HepG2 (cell line): ENCODE results near the gene PLSCR3. TPM values are rescaled to one million over a fixed set of nuclear protein-coding genes. Genes with fewer than 3 reads are reported as not detected.

ENCODE experiments used
- AHR ChIP-seq: IDR thresholded peaks from 2 replicates; pipeline ENCODE4 v1.6.1; 2018; ENCODE audit warnings: missing genetic modification reagents, missing compliant biosample characterization
- CCDC6 ChIP-seq: sonication (generic); formaldehyde crosslinking; IDR thresholded peaks from 2 replicates; pipeline ENCODE4 v1.8.1; 2022; ENCODE audit warnings: mild to moderate bottlenecking, missing genetic modification reagents, moderate library complexity
- FIP1L1 ChIP-seq: fragments of 200-400 bp; formaldehyde crosslinking; IDR thresholded peaks from 2 replicates; pipeline ENCODE4 v1.6.1; 2018; ENCODE audit warnings: low read depth, mild to moderate bottlenecking, low read length, moderate library complexity, borderline replicate concordance; ENCODE audit not compliant: insufficient read depth
- FOXA1 ChIP-seq, 2 experiments: fragments of 450-650 bp in 1 of 2; sonication (generic) in 1 of 2; formaldehyde crosslinking in 1 of 2; IDR thresholded peaks; 2 replicates each; pipeline versions ENCODE4 v1.4.0 to v1.6.1; 2016 to 2020; ENCODE audit warnings: missing genetic modification reagents in 1 of 2
- FOXO1 ChIP-seq: sonication (generic); formaldehyde crosslinking; IDR thresholded peaks from 2 replicates; pipeline ENCODE4 v1.4.0; 2020; ENCODE audit warnings: missing genetic modification reagents
- HDAC1 ChIP-seq: sonication (generic); formaldehyde crosslinking; IDR thresholded peaks from 2 replicates; pipeline ENCODE4 v1.5.1; 2020; ENCODE audit warnings: mild to moderate bottlenecking, missing genetic modification reagents
- HDAC6 ChIP-seq: fragments of 200-600 bp; sonication (generic); IDR thresholded peaks from 2 replicates; pipeline ENCODE4 v1.7.0; 2017; ENCODE audit warnings: mild to moderate bottlenecking, antibody characterized with exemption, low read length, low read depth
- HHEX ChIP-seq: IDR thresholded peaks from 2 replicates; pipeline ENCODE4 v1.6.1; 2016; ENCODE audit warnings: control low read depth
- KAT7 ChIP-seq: IDR thresholded peaks from 2 replicates; pipeline ENCODE4 v1.6.1; 2018; ENCODE audit warnings: borderline replicate concordance, missing compliant biosample characterization
- NFE2L2 ChIP-seq: fragments of 150-350 bp; IDR thresholded peaks from 2 replicates; pipeline ENCODE4 v1.6.1; 2014; ENCODE audit warnings: low read length
- NFKBIZ ChIP-seq: IDR thresholded peaks from 2 replicates; pipeline ENCODE4 v1.6.1; 2018; ENCODE audit warnings: missing genetic modification reagents, missing compliant biosample characterization
- NFYB ChIP-seq: sonication (generic); formaldehyde crosslinking; IDR thresholded peaks from 2 replicates; pipeline ENCODE4 v1.4.0; 2020; ENCODE audit warnings: missing genetic modification reagents
- SKI ChIP-seq: fragments of 450-650 bp; IDR thresholded peaks from one replicate; pipeline ENCODE4 v1.6.1; 2018; ENCODE audit warnings: mild to moderate bottlenecking; ENCODE audit not compliant: partially characterized antibody
- TBL1XR1 ChIP-seq: fragments of 150-350 bp; IDR thresholded peaks from 2 replicates; pipeline ENCODE4 v1.6.1; 2014; ENCODE audit warnings: borderline replicate concordance, low read length; ENCODE audit not compliant: partially characterized antibody
- TBX3 ChIP-seq: fragments of 450-650 bp; IDR thresholded peaks from 2 replicates; pipeline ENCODE4 v1.6.1; 2017; ENCODE audit warnings: antibody characterized with exemption, mild to moderate bottlenecking, inconsistent platforms, borderline replicate concordance
- TRIM24 ChIP-seq: sonication (generic); formaldehyde crosslinking; IDR thresholded peaks from 2 replicates; pipeline ENCODE4 v1.8.0; 2022; ENCODE audit warnings: mild to moderate bottlenecking, missing genetic modification reagents
- ZNF343 ChIP-seq: sonication (generic); formaldehyde crosslinking; IDR thresholded peaks from 2 replicates; pipeline ENCODE4 v1.4.0; 2020; ENCODE audit warnings: mild to moderate bottlenecking, missing genetic modification reagents
- ZNF660 ChIP-seq: sonication (generic); formaldehyde crosslinking; IDR thresholded peaks from 2 replicates; pipeline ENCODE4 v1.5.1; 2020; ENCODE audit warnings: mild to moderate bottlenecking, low read depth, missing genetic modification reagents, borderline replicate concordance
- ZNF850 ChIP-seq: sonication (generic); formaldehyde crosslinking; conservative IDR thresholded peaks from 2 replicates; pipeline ENCODE4 v1.9.0; 2021; ENCODE audit warnings: mild to moderate bottlenecking, missing genetic modification reagents
- polyA plus RNA-seq, 8 experiments: library from polyadenylated mRNA; depleted of rRNA in 3 of 8; stranded (reverse) in 7 of 8; unstranded in 1 of 8; fragments of >200 nt; fragmentation: Illumina TruSeq in 4 of 8; extraction: Trizol in 4 of 8; gene quantifications; 2 replicates each; pipeline versions ENCODE4 v1.2.1 to v1.2.3, GENCODE V29; 2011 to 2016; ENCODE audit warnings: low read depth in 4 of 8, missing spikeins in 1 of 8, mixed read lengths in 1 of 8; ENCODE audit not compliant: insufficient read depth in 1 of 8
- total RNA-seq, 5 experiments: library from RNA; depleted of rRNA; stranded (reverse); fragments of >200 nt; fragmentation: Illumina TruSeq; extraction: Trizol; gene quantifications; 2 replicates each; pipeline ENCODE4 v1.2.3, GENCODE V29; 2016; ENCODE audit warnings: low read depth in 1 of 5
- TF ChIP-seq, protein P1 (sequence below): IDR thresholded peaks from 2 replicates; pipeline ENCODE4 v1.6.1; 2016; ENCODE audit warnings: low read depth, control low read depth
- TF ChIP-seq, protein P2 (sequence below): sonication (generic); formaldehyde crosslinking; IDR thresholded peaks from 2 replicates; pipeline ENCODE4 v1.5.1; 2020; ENCODE audit warnings: missing genetic modification reagents, mild to moderate bottlenecking, borderline replicate concordance
- TF ChIP-seq, protein P3 (sequence below): IDR thresholded peaks from 2 replicates; pipeline ENCODE4 v1.6.1; 2016; ENCODE audit warnings: mild to moderate bottlenecking
- TF ChIP-seq, protein P4 (sequence below), 2 experiments: sonication (generic) in 1 of 2; formaldehyde crosslinking in 1 of 2; IDR thresholded peaks; 2 replicates each; pipeline versions ENCODE4 v1.4.0 to v1.6.1; 2016 to 2020; ENCODE audit warnings: borderline replicate concordance in 1 of 2, low read depth in 1 of 2, mild to moderate bottlenecking in 1 of 2, missing genetic modification reagents in 1 of 2

PLSCR3 gene
- total and polyA plus RNA-seq, 2 of the 13 experiments (the other 11 are each of a cell fraction or from before 2014, with no cell fraction given): 5.6 to 6.2 TPM

DNA sequence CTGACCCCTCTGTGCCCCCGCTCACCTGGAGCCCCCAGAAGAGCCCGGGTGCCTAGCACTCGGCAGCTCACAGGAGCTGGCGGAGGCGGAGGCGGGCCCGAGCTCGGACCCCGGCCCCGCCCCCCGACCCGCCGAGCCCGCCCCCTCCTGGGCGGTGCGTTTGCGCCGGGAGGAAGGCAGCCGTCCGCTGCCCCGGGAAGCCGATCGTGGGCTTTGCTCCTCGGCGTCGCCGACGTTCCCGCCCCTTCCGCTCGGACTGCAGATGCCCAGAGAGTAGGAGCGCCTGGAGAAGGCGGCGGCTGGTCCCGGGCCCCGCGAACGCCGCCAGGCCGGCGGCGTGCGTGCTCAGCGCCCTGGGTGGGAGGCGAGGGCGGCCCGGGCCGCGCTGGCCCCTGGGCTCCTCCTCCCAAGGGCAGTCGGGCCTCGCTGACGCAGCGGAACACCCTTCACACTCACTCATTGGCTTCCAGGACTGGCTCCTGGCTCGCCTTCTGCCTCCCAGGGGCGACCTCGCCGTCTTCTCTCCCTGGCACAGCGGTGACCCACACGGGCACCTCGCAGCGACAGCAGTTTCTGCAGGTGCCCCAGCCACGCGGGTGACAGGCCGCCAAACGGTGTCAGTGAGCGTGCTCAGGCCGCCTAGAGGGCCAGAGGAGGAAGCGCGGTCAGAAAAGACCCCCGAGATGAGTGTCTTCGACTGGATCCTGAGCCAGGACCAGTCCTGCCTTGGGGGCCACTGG is at the start of gene PLSCR3 (continued):
- TF ChIP-seq, protein P1, sequence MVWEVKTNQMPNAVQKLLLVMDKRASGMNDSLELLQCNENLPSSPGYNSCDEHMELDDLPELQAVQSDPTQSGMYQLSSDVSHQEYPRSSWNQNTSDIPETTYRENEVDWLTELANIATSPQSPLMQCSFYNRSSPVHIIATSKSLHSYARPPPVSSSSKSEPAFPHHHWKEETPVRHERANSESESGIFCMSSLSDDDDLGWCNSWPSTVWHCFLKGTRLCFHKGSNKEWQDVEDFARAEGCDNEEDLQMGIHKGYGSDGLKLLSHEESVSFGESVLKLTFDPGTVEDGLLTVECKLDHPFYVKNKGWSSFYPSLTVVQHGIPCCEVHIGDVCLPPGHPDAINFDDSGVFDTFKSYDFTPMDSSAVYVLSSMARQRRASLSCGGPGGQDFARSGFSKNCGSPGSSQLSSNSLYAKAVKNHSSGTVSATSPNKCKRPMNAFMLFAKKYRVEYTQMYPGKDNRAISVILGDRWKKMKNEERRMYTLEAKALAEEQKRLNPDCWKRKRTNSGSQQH (CRISPR knock-in tag): no peak
- TF ChIP-seq, protein P2, sequence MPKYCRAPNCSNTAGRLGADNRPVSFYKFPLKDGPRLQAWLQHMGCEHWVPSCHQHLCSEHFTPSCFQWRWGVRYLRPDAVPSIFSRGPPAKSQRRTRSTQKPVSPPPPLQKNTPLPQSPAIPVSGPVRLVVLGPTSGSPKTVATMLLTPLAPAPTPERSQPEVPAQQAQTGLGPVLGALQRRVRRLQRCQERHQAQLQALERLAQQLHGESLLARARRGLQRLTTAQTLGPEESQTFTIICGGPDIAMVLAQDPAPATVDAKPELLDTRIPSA: no peak
- TF ChIP-seq CCDC6 (CRISPR knock-in tag) (0 out of 2 replicates have a peak, but pooled peaks have one; percentile 63), NFE2L2 (no peak), FIP1L1 (no peak), ZNF660 (CRISPR knock-in tag) (no peak), KAT7 (no peak), FOXO1 (no peak; the same call in 1 of the 2 replicates), HDAC1 (CRISPR knock-in tag) (peak; percentile 67), TRIM24 (CRISPR knock-in tag) (no peak), NFYB (CRISPR knock-in tag) (0 out of 2 replicates have a peak, but pooled peaks have one; percentile 11), SKI (peak; percentile 32), ZNF343 (CRISPR knock-in tag) (no peak), HHEX (CRISPR knock-in tag) (no peak), ZNF850 (CRISPR knock-in tag) (no peak), FOXA1 (IDR thresholded peaks at IDR 0.05) (no peak), FOXA1 (CRISPR knock-in tag; IDR thresholded peaks at IDR 0.05) (no peak), AHR (CRISPR knock-in tag) (no peak), TBL1XR1 (no peak), NFKBIZ (CRISPR knock-in tag) (no peak), TBX3 (no peak), HDAC6 (no peak)
- TF ChIP-seq, protein P3, sequence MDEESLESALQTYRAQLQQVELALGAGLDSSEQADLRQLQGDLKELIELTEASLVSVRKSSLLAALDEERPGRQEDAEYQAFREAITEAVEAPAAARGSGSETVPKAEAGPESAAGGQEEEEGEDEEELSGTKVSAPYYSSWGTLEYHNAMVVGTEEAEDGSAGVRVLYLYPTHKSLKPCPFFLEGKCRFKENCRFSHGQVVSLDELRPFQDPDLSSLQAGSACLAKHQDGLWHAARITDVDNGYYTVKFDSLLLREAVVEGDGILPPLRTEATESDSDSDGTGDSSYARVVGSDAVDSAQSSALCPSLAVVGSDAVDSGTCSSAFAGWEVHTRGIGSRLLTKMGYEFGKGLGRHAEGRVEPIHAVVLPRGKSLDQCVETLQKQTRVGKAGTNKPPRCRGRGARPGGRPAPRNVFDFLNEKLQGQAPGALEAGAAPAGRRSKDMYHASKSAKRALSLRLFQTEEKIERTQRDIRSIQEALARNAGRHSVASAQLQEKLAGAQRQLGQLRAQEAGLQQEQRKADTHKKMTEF (CRISPR knock-in tag): peak; percentile 62; the same call in 1 of the 2 replicates
- TF ChIP-seq, protein P4, sequence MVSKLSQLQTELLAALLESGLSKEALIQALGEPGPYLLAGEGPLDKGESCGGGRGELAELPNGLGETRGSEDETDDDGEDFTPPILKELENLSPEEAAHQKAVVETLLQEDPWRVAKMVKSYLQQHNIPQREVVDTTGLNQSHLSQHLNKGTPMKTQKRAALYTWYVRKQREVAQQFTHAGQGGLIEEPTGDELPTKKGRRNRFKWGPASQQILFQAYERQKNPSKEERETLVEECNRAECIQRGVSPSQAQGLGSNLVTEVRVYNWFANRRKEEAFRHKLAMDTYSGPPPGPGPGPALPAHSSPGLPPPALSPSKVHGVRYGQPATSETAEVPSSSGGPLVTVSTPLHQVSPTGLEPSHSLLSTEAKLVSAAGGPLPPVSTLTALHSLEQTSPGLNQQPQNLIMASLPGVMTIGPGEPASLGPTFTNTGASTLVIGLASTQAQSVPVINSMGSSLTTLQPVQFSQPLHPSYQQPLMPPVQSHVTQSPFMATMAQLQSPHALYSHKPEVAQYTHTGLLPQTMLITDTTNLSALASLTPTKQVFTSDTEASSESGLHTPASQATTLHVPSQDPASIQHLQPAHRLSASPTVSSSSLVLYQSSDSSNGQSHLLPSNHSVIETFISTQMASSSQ (IDR thresholded peaks at IDR 0.05; ENCODE audit: low read depth): no peak
- TF ChIP-seq, protein P4 (CRISPR knock-in tag; IDR thresholded peaks at IDR 0.05; ENCODE audit: borderline replicate concordance): no peak
